Panc1 (cell line): Measurements from ENCODE around the gene MYRF. TPM values are rescaled to one million over a fixed set of nuclear protein-coding genes. Genes with fewer than 3 reads are reported as not detected.

Source experiments
- ATAC-seq: fragments of 200-7000 bp; cut with Tn5 transposase; 2 replicates; pipeline ENCODE4 v1.9.1; 2020; ENCODE audit warnings: mild to moderate bottlenecking, moderate library complexity
- BruUV-seq: library from RNA; stranded (reverse); fragments of 400-500 nt; replicated peaks from 2 replicates; lab custom pipeline; 2021; lab: Mats Ljungman, UMichigan
- CTCF ChIA-PET: fragments of 300-600 bp; sonication (Branson Sonifier 250); formaldehyde crosslinking; loops from one replicate; lab custom pipeline; 2022; ENCODE audit warnings: antibody characterized with exemption; lab: Charles Lee
- POLR2A ChIA-PET: fragments of 300-600 bp; sonication (Branson Sonifier 250); formaldehyde crosslinking; loops from one replicate; lab custom pipeline; 2022; ENCODE audit warnings: antibody characterized with exemption; lab: Charles Lee
- DNase-seq: peaks from one replicate; pipeline ENCODE4 v3.0.0-alpha.2; 2010; ENCODE audit warnings: low read depth, low spot score
- H3K27ac ChIP-seq: 2 replicates; pipeline ENCODE4 v1.5.1; 2011; ENCODE audit warnings: mild to moderate bottlenecking, low read length, inconsistent platforms
- H3K27me3 ChIP-seq: fragments of 200-500 bp; sonication (Bioruptor generic); 2 replicates; pipeline ENCODE4 v1.6.0; 2014; ENCODE audit warnings: low read length, inconsistent platforms; ENCODE audit not compliant: control insufficient read depth, insufficient read depth
- H3K36me3 ChIP-seq: fragments of 200-500 bp; sonication (Bioruptor generic); 2 replicates; pipeline ENCODE4 v1.5.1; 2014; ENCODE audit warnings: inconsistent platforms, mild to moderate bottlenecking, low read length, moderate library complexity; ENCODE audit not compliant: control insufficient read depth, insufficient read depth
- H3K4me1 ChIP-seq: 2 replicates; pipeline ENCODE4 v1.5.1; 2011; ENCODE audit warnings: inconsistent platforms, mild to moderate bottlenecking, low read length, moderate library complexity; ENCODE audit not compliant: control insufficient read depth, insufficient read depth
- H3K4me3 ChIP-seq, 2 experiments: 2 replicates each; pipeline ENCODE4 v1.5.1; 2011 to 2012; ENCODE audit warnings: low read depth in 2 of 2, low read length in 2 of 2, mild to moderate bottlenecking in 2 of 2, inconsistent platforms in 1 of 2, moderate library complexity in 1 of 2
- H3K9me3 ChIP-seq: fragments of 200-500 bp; sonication (Bioruptor generic); 2 replicates; pipeline ENCODE4 v1.5.1; 2014; ENCODE audit warnings: low read depth, mild to moderate bottlenecking, inconsistent platforms, low read length, moderate library complexity; ENCODE audit not compliant: control insufficient read depth, insufficient read depth
- POLR2AphosphoS5 ChIP-seq: IDR thresholded peaks from 2 replicates; pipeline ENCODE4 v1.6.1; 2012; ENCODE audit warnings: mild to moderate bottlenecking, low read depth, low read length, moderate library complexity
- SIN3A ChIP-seq: IDR thresholded peaks from 2 replicates; pipeline ENCODE4 v1.6.1; 2012; ENCODE audit warnings: low read depth, mild to moderate bottlenecking, low read length, moderate library complexity, borderline replicate concordance; ENCODE audit not compliant: insufficient read depth
- TCF7L2 ChIP-seq: IDR thresholded peaks from 2 replicates; pipeline ENCODE4 v1.6.1; 2011; ENCODE audit warnings: mild to moderate bottlenecking, low read depth, low read length, inconsistent platforms
- in situ Hi-C: cut with HindIII; loops from 2 replicates; pipeline ENCODE4 v1.10.0; 2016; ENCODE audit warnings: low sequenced_read_pairs, low pct_unique_long_range_greater_than_20kb
- intact Hi-C: fragments of 100-400 bp; cut with micrococcal nuclease; formaldehyde crosslinking; loops from one replicate; pipeline ENCODE4 v1.10.0; 2022; ENCODE audit not compliant: unreplicated experiment
- total RNA-seq: library from RNA; stranded (reverse); gene quantifications from one replicate; pipeline ENCODE4 v1.2.1, GENCODE V29; 2021; ENCODE audit not compliant: unreplicated experiment
- TF ChIP-seq, protein P1 (sequence below), 2 experiments: IDR thresholded peaks; 2 replicates each; pipeline ENCODE4 v1.6.1; 2011 to 2012; ENCODE audit warnings: low read depth in 2 of 2, control low read depth in 1 of 2, low read length in 1 of 2, mild to moderate bottlenecking in 1 of 2, moderate library complexity in 1 of 2; ENCODE audit not compliant: insufficient read depth in 1 of 2
- TF ChIP-seq, protein P2 (sequence below): fragments of 450-650 bp; IDR thresholded peaks from 2 replicates; pipeline ENCODE4 v1.5.1; 2017; ENCODE audit warnings: mild to moderate bottlenecking

The MYRF gene
- total RNA-seq, 1 experiment from 2014 or later: 2.8 TPM

DNA sequence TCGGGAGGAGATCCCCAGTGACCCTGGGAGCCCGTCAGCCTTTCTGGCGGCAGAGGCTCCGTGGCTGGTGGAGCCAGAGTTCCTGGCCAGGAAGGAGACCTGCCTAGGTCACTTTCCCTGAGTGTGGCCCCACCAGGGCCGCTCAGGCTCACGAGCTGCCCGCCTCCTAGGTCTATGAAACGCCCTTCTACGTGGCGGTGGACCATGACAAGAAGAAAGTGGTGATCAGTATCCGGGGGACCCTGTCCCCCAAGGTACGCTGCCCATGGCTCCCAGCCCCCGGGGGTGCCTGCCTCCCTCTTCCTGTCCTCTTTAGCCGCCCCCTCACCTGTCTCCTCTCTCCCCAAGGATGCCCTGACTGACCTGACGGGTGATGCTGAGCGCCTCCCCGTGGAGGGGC, 17.0 kb upstream of the MYRF start:
- POLR2A ChIA-PET: no interaction called here
- TF ChIP-seq, protein P1, sequence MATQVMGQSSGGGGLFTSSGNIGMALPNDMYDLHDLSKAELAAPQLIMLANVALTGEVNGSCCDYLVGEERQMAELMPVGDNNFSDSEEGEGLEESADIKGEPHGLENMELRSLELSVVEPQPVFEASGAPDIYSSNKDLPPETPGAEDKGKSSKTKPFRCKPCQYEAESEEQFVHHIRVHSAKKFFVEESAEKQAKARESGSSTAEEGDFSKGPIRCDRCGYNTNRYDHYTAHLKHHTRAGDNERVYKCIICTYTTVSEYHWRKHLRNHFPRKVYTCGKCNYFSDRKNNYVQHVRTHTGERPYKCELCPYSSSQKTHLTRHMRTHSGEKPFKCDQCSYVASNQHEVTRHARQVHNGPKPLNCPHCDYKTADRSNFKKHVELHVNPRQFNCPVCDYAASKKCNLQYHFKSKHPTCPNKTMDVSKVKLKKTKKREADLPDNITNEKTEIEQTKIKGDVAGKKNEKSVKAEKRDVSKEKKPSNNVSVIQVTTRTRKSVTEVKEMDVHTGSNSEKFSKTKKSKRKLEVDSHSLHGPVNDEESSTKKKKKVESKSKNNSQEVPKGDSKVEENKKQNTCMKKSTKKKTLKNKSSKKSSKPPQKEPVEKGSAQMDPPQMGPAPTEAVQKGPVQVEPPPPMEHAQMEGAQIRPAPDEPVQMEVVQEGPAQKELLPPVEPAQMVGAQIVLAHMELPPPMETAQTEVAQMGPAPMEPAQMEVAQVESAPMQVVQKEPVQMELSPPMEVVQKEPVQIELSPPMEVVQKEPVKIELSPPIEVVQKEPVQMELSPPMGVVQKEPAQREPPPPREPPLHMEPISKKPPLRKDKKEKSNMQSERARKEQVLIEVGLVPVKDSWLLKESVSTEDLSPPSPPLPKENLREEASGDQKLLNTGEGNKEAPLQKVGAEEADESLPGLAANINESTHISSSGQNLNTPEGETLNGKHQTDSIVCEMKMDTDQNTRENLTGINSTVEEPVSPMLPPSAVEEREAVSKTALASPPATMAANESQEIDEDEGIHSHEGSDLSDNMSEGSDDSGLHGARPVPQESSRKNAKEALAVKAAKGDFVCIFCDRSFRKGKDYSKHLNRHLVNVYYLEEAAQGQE (IDR thresholded peaks at IDR 0.05; ENCODE audit: insufficient read depth in 1 of 2, low read depth in 2 of 2, low read length in 1 of 2): no peak
- TF ChIP-seq POLR2AphosphoS5 (no peak), SIN3A (no peak), TCF7L2 (no peak)
- TF ChIP-seq, protein P2, sequence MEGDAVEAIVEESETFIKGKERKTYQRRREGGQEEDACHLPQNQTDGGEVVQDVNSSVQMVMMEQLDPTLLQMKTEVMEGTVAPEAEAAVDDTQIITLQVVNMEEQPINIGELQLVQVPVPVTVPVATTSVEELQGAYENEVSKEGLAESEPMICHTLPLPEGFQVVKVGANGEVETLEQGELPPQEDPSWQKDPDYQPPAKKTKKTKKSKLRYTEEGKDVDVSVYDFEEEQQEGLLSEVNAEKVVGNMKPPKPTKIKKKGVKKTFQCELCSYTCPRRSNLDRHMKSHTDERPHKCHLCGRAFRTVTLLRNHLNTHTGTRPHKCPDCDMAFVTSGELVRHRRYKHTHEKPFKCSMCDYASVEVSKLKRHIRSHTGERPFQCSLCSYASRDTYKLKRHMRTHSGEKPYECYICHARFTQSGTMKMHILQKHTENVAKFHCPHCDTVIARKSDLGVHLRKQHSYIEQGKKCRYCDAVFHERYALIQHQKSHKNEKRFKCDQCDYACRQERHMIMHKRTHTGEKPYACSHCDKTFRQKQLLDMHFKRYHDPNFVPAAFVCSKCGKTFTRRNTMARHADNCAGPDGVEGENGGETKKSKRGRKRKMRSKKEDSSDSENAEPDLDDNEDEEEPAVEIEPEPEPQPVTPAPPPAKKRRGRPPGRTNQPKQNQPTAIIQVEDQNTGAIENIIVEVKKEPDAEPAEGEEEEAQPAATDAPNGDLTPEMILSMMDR: no peak

DNA sequence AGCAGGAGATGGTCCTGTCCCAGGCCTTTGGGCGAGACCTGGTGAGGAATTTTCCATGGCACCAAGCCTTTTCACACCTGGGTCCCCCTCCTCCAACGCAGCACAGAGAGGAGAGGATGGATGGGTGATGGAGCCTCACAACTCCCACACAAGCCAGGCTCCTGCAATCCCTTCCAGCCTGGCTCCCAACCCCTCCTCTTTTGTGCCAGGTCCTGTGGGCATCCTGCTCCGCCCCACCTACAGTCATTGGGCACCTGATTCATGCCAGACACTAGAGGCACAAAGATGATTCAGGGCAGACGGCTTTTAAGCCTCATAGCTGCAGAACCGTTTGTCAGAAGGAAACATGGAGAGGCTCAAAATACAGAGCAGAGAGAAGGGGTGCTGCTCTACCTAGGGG, 16.1 kb upstream of the MYRF start:
- DNase-seq (no peak), ATAC-seq (no peak)
- BruUV-seq: no TSS peak
- intact Hi-C loops: no loop called here
- Histone ChIP-seq H3K27ac (no peak overlapping the region), H3K4me3 (no peak overlapping the region), H3K9me3 (no peaks in the 10 kb centered on the region), H3K27me3 (no peaks in the 10 kb centered on the region), H3K36me3 (no peaks in the 10 kb centered on the region), H3K4me1 (peaks cover 5% of the 10 kb centered on the region; the same call in 1 of the 2 replicates)
- in situ Hi-C loops: no loop called here
- CTCF ChIA-PET: no interaction called here
- POLR2A ChIA-PET: no interaction called here
- TF ChIP-seq POLR2AphosphoS5 (no peak), SIN3A (no peak)
- TF ChIP-seq, protein P1 (IDR thresholded peaks at IDR 0.05; ENCODE audit: insufficient read depth in 1 of 2, low read depth in 2 of 2, low read length in 1 of 2): no peak

More for the DNA sequence above, 17.0 kb upstream of the MYRF start:
- ATAC-seq (no peak), DNase-seq (no peak)
- intact Hi-C loops (no loop called here), in situ Hi-C loops (no loop called here)
- Histone ChIP-seq H3K4me1 (peaks cover 11% of the 10 kb centered on the region), H3K27me3 (no peaks in the 10 kb centered on the region), H3K27ac (no peak overlapping the region), H3K4me3 (no peak overlapping the region), H3K9me3 (no peaks in the 10 kb centered on the region), H3K36me3 (no peaks in the 10 kb centered on the region)
- BruUV-seq: no TSS peak
- CTCF ChIA-PET: no interaction called here
